ENCODE data around the gene SLC7A5.
A peak's percentile ranks its signal among the peaks of the same experiment; 100 is the strongest.
"Not testable (repeated sequence)": the region's sequence is repeated elsewhere in the genome, so short reads cannot be mapped to it uniquely, and the experiment has no call there.

Gene SLC7A5

GRCh38 chr16:87869061-87869878 is at the start of gene SLC7A5:
SLC7A5 (minus strand) TSS chr16:87869507; CDS start chr16:87869422, 85 bp downstream.
- H3K36me3 ChIP-seq (ENCODE audit: control insufficient read depth, insufficient read depth, low read length); H3K27me3 ChIP-seq (replicated peaks; ENCODE audit: control insufficient read depth, insufficient read depth, low read length): not testable (repeated sequence)
- peak within 1 kb of the TSS; percentile 65 for H3K4me3 ChIP-seq (replicated peaks; ENCODE audit: low read depth, low read length)
- DNase-seq (ENCODE audit: extremely low read depth, insufficient read length): peak; percentile 85

GRCh38 chr16:87918338-87918737 is 49.0 kb upstream of the SLC7A5 start:
- Histone ChIP-seq H3K27me3 (replicated peaks; ENCODE audit: control insufficient read depth, insufficient read depth, low read length) (no peaks in the 10 kb centered on the region), H3K36me3 (ENCODE audit: control insufficient read depth, insufficient read depth, low read length) (no peaks in the 10 kb centered on the region), H3K4me3 (replicated peaks; ENCODE audit: low read depth, low read length) (no peak overlapping the region)
- no peak for TF ChIP-seq CTCF (IDR thresholded peaks at IDR 0.05; ENCODE audit: insufficient read depth, low read length, poor library complexity, severe bottlenecking)
- no peak for DNase-seq (ENCODE audit: extremely low read depth, insufficient read length)

DNA sequence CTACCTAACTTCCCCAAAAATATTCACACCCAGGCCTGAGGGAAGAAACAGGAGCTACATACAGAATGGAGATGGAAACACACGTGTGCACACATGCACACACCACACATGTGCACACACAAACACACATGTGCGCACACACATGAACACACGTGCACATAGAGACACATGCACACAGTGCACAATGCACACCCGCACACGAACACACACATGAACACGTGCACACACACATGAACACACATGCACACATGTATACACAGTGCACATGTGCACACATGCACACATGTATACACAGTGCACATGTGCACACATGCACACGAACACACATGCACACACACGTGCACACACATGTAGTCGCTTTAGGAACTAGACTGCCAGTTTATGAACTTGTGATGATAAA is 48.2 kb upstream of the SLC7A5 start:
- Histone ChIP-seq H3K36me3 (ENCODE audit: control insufficient read depth, insufficient read depth, low read length) (no peaks in the 10 kb centered on the region), H3K27me3 (replicated peaks; ENCODE audit: control insufficient read depth, insufficient read depth, low read length) (no peaks in the 10 kb centered on the region), H3K4me3 (replicated peaks; ENCODE audit: low read depth, low read length) (no peak overlapping the region)
- TF ChIP-seq CTCF (IDR thresholded peaks at IDR 0.05; ENCODE audit: insufficient read depth, low read length, poor library complexity, severe bottlenecking): no peak
- no peak for DNase-seq (ENCODE audit: extremely low read depth, insufficient read length)

GRCh38 chr16:87914812-87915211 is 45.5 kb upstream of the SLC7A5 start:
- H3K36me3 ChIP-seq (ENCODE audit: control insufficient read depth, insufficient read depth, low read length): no peaks in the 10 kb centered on the region
- H3K4me3 ChIP-seq (replicated peaks; ENCODE audit: low read depth, low read length): no peak overlapping the region
- H3K27me3 ChIP-seq (replicated peaks; ENCODE audit: control insufficient read depth, insufficient read depth, low read length): no peaks in the 10 kb centered on the region; the same call in 1 of the 2 replicates
- no peak for TF ChIP-seq CTCF (IDR thresholded peaks at IDR 0.05; ENCODE audit: insufficient read depth, low read length, poor library complexity, severe bottlenecking)
- DNase-seq (ENCODE audit: extremely low read depth, insufficient read length): no peak

GRCh38 chr16:87914021-87914725 is 44.9 kb upstream of the SLC7A5 start:
- H3K36me3 ChIP-seq (ENCODE audit: control insufficient read depth, insufficient read depth, low read length); H3K4me3 ChIP-seq (replicated peaks; ENCODE audit: low read depth, low read length); H3K27me3 ChIP-seq (replicated peaks; ENCODE audit: control insufficient read depth, insufficient read depth, low read length); DNase-seq (ENCODE audit: extremely low read depth, insufficient read length): not testable (repeated sequence)

GRCh38 chr16:87912691-87913090 is 43.4 kb upstream of the SLC7A5 start:
- not testable (repeated sequence) for H3K36me3 ChIP-seq (ENCODE audit: control insufficient read depth, insufficient read depth, low read length); H3K27me3 ChIP-seq (replicated peaks; ENCODE audit: control insufficient read depth, insufficient read depth, low read length); H3K4me3 ChIP-seq (replicated peaks; ENCODE audit: low read depth, low read length); DNase-seq (ENCODE audit: extremely low read depth, insufficient read length)

- not testable (repeated sequence) for DNase-seq (ENCODE audit: extremely low read depth, insufficient read length); H3K27me3 ChIP-seq (replicated peaks; ENCODE audit: control insufficient read depth, insufficient read depth, low read length); H3K4me3 ChIP-seq (replicated peaks; ENCODE audit: low read depth, low read length); H3K36me3 ChIP-seq (ENCODE audit: control insufficient read depth, insufficient read depth, low read length)
Observed at GRCh38 chr16:87911106-87911763, 41.9 kb upstream of the SLC7A5 start.
